Neural cell (in vitro differentiated cells): Measurements from ENCODE around the gene SMCR8. TPM values are rescaled to one million over a fixed set of nuclear protein-coding genes. Genes with fewer than 3 reads are reported as not detected.

ENCODE experiments used
- H2AFZ ChIP-seq: fragments of 200-600, 300-800 bp; sonication (generic), shearing (Covaris generic); 2 replicates; pipeline ENCODE4 v1.6.0; 2014; ENCODE audit warnings: low read depth, mild to moderate bottlenecking, antibody characterized with exemption, low read length, moderate library complexity
- H3F3A ChIP-seq: fragments of 200-600 bp; shearing (Covaris generic); 2 replicates; pipeline ENCODE4 v1.6.1; 2016; ENCODE audit warnings: mild to moderate bottlenecking, moderate library complexity, mixed read lengths, antibody characterized with exemption, low read length; ENCODE audit not compliant: insufficient read depth, poor library complexity, severe bottlenecking
- H3K27ac ChIP-seq: fragments of 200-600, 300-800 bp; sonication (generic), shearing (Covaris generic); 2 replicates; pipeline ENCODE4 v1.5.1; 2014; ENCODE audit warnings: mild to moderate bottlenecking, low read length, moderate library complexity
- H3K27me3 ChIP-seq: fragments of 300-800, 200-600 bp; sonication (generic), shearing (Covaris generic); 2 replicates; pipeline ENCODE4 v1.6.0; 2014; ENCODE audit warnings: mild to moderate bottlenecking, low read depth, low read length, moderate library complexity; ENCODE audit not compliant: insufficient read depth
- H3K36me3 ChIP-seq: fragments of 300-800, 200-600 bp; sonication (generic), shearing (Covaris generic); 2 replicates; pipeline ENCODE4 v1.5.1; 2014; ENCODE audit warnings: mild to moderate bottlenecking, antibody characterized with exemption, low read length, moderate library complexity; ENCODE audit not compliant: insufficient read depth
- H3K4me2 ChIP-seq: fragments of 300-800, 200-600 bp; sonication (generic), shearing (Covaris generic); 2 replicates; pipeline ENCODE4 v1.6.0; 2014; ENCODE audit warnings: mild to moderate bottlenecking, low read length
- H3K4me3 ChIP-seq: fragments of 300-800, 200-600 bp; sonication (generic), shearing (Covaris generic); 2 replicates; pipeline ENCODE4 v1.5.1; 2014; ENCODE audit warnings: mild to moderate bottlenecking, low read length, moderate library complexity
- H3K79me2 ChIP-seq: fragments of 200-600 bp; shearing (Covaris generic); replicated peaks from 2 replicates; pipeline ENCODE4 v1.6.0; 2014; ENCODE audit warnings: mild to moderate bottlenecking, low read length, moderate library complexity; ENCODE audit not compliant: insufficient read depth
- H3K9ac ChIP-seq: fragments of 300-800, 200-600 bp; sonication (generic), shearing (Covaris generic); 2 replicates; pipeline ENCODE4 v1.6.1; 2016; ENCODE audit warnings: mild to moderate bottlenecking, low read length, mixed read lengths
- H3K9me2 ChIP-seq: fragments of 200-600 bp; shearing (Covaris generic); 2 replicates; pipeline ENCODE4 v1.6.1; 2016; ENCODE audit warnings: mild to moderate bottlenecking, low read length, mixed read lengths; ENCODE audit not compliant: insufficient read depth
- H3K9me3 ChIP-seq: fragments of 200-600, 300-800 bp; sonication (generic), shearing (Covaris generic); 2 replicates; pipeline ENCODE4 v1.6.1; 2016; ENCODE audit warnings: mild to moderate bottlenecking, mixed run types, low read length, moderate library complexity, mixed read lengths
- H4K20me1 ChIP-seq: fragments of 200-600 bp; shearing (Covaris generic); 2 replicates; pipeline ENCODE4 v1.6.1; 2016; ENCODE audit warnings: mild to moderate bottlenecking, mixed run types; ENCODE audit not compliant: insufficient read depth
- EP300 ChIP-seq: fragments of 450-650 bp; conservative IDR thresholded peaks from 2 replicates; pipeline ENCODE4 v1.6.1; 2014; ENCODE audit warnings: antibody characterized with exemption, mild to moderate bottlenecking, moderate library complexity; ENCODE audit not compliant: poor library complexity, severe bottlenecking
- EZH2 ChIP-seq: fragments of 200-600, 300-800 bp; shearing (Covaris generic), sonication (generic); IDR thresholded peaks from 2 replicates; pipeline ENCODE4 v1.6.1; 2014; ENCODE audit warnings: antibody characterized with exemption, low read length, borderline replicate concordance, mild to moderate bottlenecking; ENCODE audit not compliant: insufficient read depth, poor library complexity, severe bottlenecking
- MXI1 ChIP-seq: fragments of 450-650 bp; conservative IDR thresholded peaks from 2 replicates; pipeline ENCODE4 v1.6.1; 2014; ENCODE audit warnings: antibody characterized with exemption, mild to moderate bottlenecking; ENCODE audit not compliant: poor library complexity, severe bottlenecking
- POLR2AphosphoS5 ChIP-seq: IDR thresholded peaks from 2 replicates; pipeline ENCODE4 v1.6.1; 2012
- RAD21 ChIP-seq: fragments of 450-650 bp; conservative IDR thresholded peaks from 2 replicates; pipeline ENCODE4 v1.6.1; 2014; ENCODE audit warnings: antibody characterized with exemption, mild to moderate bottlenecking, moderate library complexity
- SMC3 ChIP-seq: fragments of 450-650 bp; conservative IDR thresholded peaks from 2 replicates; pipeline ENCODE4 v1.6.1; 2014; ENCODE audit warnings: antibody characterized with exemption, mild to moderate bottlenecking, moderate library complexity; ENCODE audit not compliant: poor library complexity
- TAF1 ChIP-seq: IDR thresholded peaks from 2 replicates; pipeline ENCODE4 v1.6.1; 2012; ENCODE audit warnings: low read depth
- polyA plus RNA-seq: library from polyadenylated mRNA; depleted of rRNA; stranded (reverse); fragments of >200 nt; gene quantifications from 2 replicates; pipeline ENCODE4 v1.2.3, GENCODE V29; 2014
- TF ChIP-seq, protein P1 (sequence below): fragments of 450-650 bp; IDR thresholded peaks from 2 replicates; pipeline ENCODE4 v1.5.1; 2014; ENCODE audit warnings: antibody characterized with exemption, mild to moderate bottlenecking, moderate library complexity; ENCODE audit not compliant: poor library complexity, severe bottlenecking
- TF ChIP-seq, protein P2 (sequence below): IDR thresholded peaks from 2 replicates; pipeline ENCODE4 v1.6.1; 2012; ENCODE audit warnings: borderline replicate concordance

The SMCR8 gene
- polyA plus RNA-seq, 1 donor from 2014 or later: 4.3 TPM

DNA sequence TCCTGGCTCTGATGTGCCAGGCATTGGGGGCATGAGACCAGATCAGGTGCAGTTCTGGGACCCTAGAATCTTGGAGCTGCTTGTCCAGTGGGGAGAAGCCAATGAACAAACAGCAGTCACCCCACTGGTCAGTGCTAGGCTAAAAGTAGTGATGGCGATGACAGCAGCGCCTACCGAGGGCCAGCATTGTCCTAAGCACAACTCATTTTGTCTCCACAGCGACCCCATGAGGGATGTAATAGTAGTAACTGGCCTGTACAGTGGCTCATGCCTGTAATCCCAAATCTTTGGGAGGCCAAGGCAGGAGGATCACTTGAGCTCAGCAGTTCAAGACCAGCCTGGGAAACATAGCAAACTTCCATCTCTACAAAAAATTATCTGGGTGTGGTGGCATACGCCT is 6.2 kb downstream of the SMCR8 start:
- H3K27me3 ChIP-seq: no peaks in the 10 kb centered on the region
- H2AFZ ChIP-seq: no peak overlapping the region
- no peak overlapping the region for H3K9ac ChIP-seq
- TF ChIP-seq, protein P1, sequence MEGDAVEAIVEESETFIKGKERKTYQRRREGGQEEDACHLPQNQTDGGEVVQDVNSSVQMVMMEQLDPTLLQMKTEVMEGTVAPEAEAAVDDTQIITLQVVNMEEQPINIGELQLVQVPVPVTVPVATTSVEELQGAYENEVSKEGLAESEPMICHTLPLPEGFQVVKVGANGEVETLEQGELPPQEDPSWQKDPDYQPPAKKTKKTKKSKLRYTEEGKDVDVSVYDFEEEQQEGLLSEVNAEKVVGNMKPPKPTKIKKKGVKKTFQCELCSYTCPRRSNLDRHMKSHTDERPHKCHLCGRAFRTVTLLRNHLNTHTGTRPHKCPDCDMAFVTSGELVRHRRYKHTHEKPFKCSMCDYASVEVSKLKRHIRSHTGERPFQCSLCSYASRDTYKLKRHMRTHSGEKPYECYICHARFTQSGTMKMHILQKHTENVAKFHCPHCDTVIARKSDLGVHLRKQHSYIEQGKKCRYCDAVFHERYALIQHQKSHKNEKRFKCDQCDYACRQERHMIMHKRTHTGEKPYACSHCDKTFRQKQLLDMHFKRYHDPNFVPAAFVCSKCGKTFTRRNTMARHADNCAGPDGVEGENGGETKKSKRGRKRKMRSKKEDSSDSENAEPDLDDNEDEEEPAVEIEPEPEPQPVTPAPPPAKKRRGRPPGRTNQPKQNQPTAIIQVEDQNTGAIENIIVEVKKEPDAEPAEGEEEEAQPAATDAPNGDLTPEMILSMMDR: no peak
- TF ChIP-seq EP300: no peak
- TF ChIP-seq SMC3: no peak
- no peak for TF ChIP-seq EZH2
- no peaks in the 10 kb centered on the region for H3K36me3 ChIP-seq
- no peaks in the 10 kb centered on the region for H3K9me3 ChIP-seq
- H3K4me3 ChIP-seq: no peak overlapping the region
- no peaks in the 10 kb centered on the region for H3F3A ChIP-seq
- no peaks in the 10 kb centered on the region for H3K9me2 ChIP-seq
- H3K27ac ChIP-seq: no peak overlapping the region
- peaks cover 19% of the 10 kb centered on the region for H3K79me2 ChIP-seq
- H3K4me2 ChIP-seq: no peak overlapping the region
- H4K20me1 ChIP-seq: no peaks in the 10 kb centered on the region

DNA sequence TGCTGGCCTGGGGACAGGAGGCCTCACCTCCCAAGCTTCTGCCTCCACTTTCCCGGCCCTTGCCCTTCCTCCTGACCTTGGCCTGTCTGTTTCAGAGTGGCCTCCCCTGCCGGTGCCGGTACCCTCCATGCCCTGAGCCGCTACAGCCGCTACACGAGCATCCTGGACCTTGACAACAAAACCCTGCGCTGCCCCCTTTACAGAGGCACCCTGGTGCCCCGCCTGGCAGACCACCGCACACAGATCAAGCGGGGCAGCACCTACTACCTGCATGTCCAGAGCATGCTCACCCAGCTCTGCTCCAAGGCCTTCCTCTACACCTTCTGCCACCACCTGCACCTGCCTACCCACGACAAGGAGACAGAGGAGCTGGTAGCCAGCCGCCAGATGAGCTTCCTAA is 7.4 kb downstream of the SMCR8 start:
- Histone ChIP-seq H3K79me2 (peaks cover 7% of the 10 kb centered on the region), H3K4me2 (no peak overlapping the region), H3K9ac (no peak overlapping the region), H3K36me3 (no peaks in the 10 kb centered on the region), H3K9me2 (no peaks in the 10 kb centered on the region), H2AFZ (no peak overlapping the region), H3K27me3 (no peaks in the 10 kb centered on the region), H3K4me3 (no peak overlapping the region), H3K9me3 (no peaks in the 10 kb centered on the region), H4K20me1 (no peaks in the 10 kb centered on the region), H3F3A (no peaks in the 10 kb centered on the region), H3K27ac (no peak overlapping the region)
- TF ChIP-seq EP300: no peak
- TF ChIP-seq, protein P2, sequence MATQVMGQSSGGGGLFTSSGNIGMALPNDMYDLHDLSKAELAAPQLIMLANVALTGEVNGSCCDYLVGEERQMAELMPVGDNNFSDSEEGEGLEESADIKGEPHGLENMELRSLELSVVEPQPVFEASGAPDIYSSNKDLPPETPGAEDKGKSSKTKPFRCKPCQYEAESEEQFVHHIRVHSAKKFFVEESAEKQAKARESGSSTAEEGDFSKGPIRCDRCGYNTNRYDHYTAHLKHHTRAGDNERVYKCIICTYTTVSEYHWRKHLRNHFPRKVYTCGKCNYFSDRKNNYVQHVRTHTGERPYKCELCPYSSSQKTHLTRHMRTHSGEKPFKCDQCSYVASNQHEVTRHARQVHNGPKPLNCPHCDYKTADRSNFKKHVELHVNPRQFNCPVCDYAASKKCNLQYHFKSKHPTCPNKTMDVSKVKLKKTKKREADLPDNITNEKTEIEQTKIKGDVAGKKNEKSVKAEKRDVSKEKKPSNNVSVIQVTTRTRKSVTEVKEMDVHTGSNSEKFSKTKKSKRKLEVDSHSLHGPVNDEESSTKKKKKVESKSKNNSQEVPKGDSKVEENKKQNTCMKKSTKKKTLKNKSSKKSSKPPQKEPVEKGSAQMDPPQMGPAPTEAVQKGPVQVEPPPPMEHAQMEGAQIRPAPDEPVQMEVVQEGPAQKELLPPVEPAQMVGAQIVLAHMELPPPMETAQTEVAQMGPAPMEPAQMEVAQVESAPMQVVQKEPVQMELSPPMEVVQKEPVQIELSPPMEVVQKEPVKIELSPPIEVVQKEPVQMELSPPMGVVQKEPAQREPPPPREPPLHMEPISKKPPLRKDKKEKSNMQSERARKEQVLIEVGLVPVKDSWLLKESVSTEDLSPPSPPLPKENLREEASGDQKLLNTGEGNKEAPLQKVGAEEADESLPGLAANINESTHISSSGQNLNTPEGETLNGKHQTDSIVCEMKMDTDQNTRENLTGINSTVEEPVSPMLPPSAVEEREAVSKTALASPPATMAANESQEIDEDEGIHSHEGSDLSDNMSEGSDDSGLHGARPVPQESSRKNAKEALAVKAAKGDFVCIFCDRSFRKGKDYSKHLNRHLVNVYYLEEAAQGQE: no peak
- TF ChIP-seq RAD21: no peak
- no peak for TF ChIP-seq POLR2AphosphoS5
- no peak for TF ChIP-seq TAF1
- TF ChIP-seq, protein P1: no peak
- no peak for TF ChIP-seq EZH2
- TF ChIP-seq MXI1: no peak
- TF ChIP-seq SMC3: no peak
